ENCODE results near the gene PLGRKT.
"Not testable (repeated sequence)": the region's sequence is repeated elsewhere in the genome, so short reads cannot be mapped to it uniquely, and the experiment has no call there.

DNA sequence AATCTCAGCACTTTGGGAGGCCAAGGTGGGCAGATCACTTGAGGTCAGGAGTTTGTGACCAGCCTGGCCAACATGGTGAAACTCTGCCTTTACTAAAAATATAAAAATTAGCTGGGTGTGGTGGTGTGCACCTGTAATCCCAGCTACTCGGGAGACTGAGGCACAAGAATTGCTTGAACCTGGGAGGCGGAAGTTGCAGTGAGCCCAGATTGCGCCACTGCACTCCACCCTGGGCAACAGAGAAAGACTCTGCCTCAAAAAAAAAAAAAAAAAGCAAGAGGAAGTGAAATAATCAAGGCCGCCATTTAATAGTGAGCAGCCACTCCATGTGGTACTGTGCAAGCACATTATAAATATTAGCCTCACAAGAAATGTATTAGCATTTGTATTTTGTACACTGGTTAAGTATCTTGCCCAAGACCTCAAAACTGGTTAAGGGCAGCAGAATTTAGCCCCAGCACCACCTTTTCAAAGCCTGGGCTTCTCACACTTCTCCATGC lies 27.2 kb upstream of the PLGRKT start:
- not testable (repeated sequence) for TF ChIP-seq EZH2 (IDR thresholded peaks at IDR 0.05; ENCODE audit: borderline replicate concordance, low read length)
- TF ChIP-seq, protein P1, sequence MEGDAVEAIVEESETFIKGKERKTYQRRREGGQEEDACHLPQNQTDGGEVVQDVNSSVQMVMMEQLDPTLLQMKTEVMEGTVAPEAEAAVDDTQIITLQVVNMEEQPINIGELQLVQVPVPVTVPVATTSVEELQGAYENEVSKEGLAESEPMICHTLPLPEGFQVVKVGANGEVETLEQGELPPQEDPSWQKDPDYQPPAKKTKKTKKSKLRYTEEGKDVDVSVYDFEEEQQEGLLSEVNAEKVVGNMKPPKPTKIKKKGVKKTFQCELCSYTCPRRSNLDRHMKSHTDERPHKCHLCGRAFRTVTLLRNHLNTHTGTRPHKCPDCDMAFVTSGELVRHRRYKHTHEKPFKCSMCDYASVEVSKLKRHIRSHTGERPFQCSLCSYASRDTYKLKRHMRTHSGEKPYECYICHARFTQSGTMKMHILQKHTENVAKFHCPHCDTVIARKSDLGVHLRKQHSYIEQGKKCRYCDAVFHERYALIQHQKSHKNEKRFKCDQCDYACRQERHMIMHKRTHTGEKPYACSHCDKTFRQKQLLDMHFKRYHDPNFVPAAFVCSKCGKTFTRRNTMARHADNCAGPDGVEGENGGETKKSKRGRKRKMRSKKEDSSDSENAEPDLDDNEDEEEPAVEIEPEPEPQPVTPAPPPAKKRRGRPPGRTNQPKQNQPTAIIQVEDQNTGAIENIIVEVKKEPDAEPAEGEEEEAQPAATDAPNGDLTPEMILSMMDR (conservative IDR thresholded peaks at IDR 0.05 in 1 of 2, IDR thresholded peaks at IDR 0.05 in 1 of 2; ENCODE audit: extremely low read depth in 1 of 2, insufficient read depth in 1 of 2, low read depth in 1 of 2, low read length in 2 of 2): not testable (repeated sequence)
